AG20443 (cell line): ENCODE data around the gene GABBR2.
A peak's percentile ranks its signal among the peaks of the same experiment; 100 is the strongest.

Experiments
- DNase-seq: peaks from one replicate; pipeline ENCODE4 v3.0.0; 2012; ENCODE audit warnings: low spot score, mixed read lengths

Gene GABBR2

GRCh38 chr9:98321269-98321668, 387.5 kb downstream of the GABBR2 start:
- no peak for DNase-seq

- peak; percentile 48 for DNase-seq
Observed at GRCh38 chr9:98318834-98319478, 389.8 kb downstream of the GABBR2 start.

GRCh38 chr9:98318041-98318790, 390.5 kb downstream of the GABBR2 start:
- no peak for DNase-seq

GRCh38 chr9:98317134-98317857, 391.4 kb downstream of the GABBR2 start:
- peak; percentile 48 for DNase-seq

GRCh38 chr9:98316445-98317133, 392.1 kb downstream of the GABBR2 start:
- no peak for DNase-seq

- DNase-seq = peak; percentile 93
Observed at GRCh38 chr9:98315551-98316060, 393.1 kb downstream of the GABBR2 start.

- no peak for DNase-seq
Observed at GRCh38 chr9:98315067-98315453, 393.7 kb downstream of the GABBR2 start.

GRCh38 chr9:98314381-98315066, 394.2 kb downstream of the GABBR2 start:
- DNase-seq = peak; percentile 64

GRCh38 chr9:98312365-98312764, 396.4 kb downstream of the GABBR2 start:
- DNase-seq = no peak

GRCh38 chr9:98311541-98311940, 397.2 kb downstream of the GABBR2 start:
- DNase-seq = no peak

GRCh38 chr9:98310752-98311392, 397.9 kb downstream of the GABBR2 start:
- no peak for DNase-seq

- DNase-seq = no peak
Observed at GRCh38 chr9:98306384-98307145, 402.2 kb downstream of the GABBR2 start.

GRCh38 chr9:98304381-98304780, 404.4 kb downstream of the GABBR2 start:
- no peak for DNase-seq

GRCh38 chr9:98303633-98304125, 405.1 kb downstream of the GABBR2 start:
- no peak for DNase-seq

- DNase-seq = no peak
Observed at GRCh38 chr9:98302938-98303632, 405.6 kb downstream of the GABBR2 start.

GRCh38 chr9:98302150-98302549, 406.6 kb downstream of the GABBR2 start:
- no peak for DNase-seq

GRCh38 chr9:98300611-98301010, 408.1 kb downstream of the GABBR2 start:
- no peak for DNase-seq

- DNase-seq = no peak
Observed at GRCh38 chr9:98298476-98298875, 410.3 kb downstream of the GABBR2 start.

- no peak for DNase-seq
Observed at GRCh38 chr9:98295824-98296223, 412.9 kb downstream of the GABBR2 start.

- DNase-seq = no peak
Observed at GRCh38 chr9:98291820-98292219, 416.9 kb downstream of the GABBR2 start.
